ENCODE measurements around the gene BRSK2.

DNA sequence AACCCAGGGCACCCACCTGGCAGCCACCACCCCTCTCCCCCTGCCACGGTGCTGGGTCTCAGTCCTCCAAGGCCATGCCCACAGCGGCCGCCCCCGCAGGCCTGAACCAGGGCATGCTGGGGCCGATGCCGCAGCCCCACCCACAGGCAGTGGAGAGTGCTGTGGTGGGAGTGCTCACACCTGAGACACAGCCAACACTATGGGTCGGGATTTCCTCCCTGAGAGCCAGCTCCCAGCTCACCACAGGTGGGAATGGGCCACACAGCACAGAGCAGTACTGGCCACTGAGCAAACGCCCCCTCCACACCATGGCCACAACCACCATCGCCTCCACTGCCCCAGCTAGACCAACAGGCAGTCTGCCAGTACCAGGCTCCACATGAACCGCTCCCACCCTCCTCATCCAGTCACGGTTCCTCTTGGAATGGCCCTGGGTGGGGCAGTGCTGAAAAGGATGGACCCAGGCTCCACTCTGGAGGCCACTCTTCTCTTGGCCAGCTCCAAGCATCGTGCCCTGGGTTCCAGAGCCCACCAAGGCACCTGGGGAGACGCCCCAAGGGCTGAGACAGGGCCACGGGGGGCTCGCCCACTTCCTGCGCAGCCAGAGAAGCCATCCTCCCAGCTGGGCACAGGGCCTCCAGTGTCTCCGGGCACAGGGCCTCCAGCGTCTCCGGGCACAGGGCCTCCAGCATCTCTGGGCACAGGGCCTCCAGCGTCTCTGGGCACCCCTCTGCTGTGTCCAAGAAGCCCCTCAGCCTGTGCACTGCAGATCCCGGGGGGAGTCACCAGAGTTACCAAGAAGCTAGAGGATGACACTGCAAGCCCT lies 82.7 kb downstream of the BRSK2 start:
- TF ChIP-seq, protein P1, sequence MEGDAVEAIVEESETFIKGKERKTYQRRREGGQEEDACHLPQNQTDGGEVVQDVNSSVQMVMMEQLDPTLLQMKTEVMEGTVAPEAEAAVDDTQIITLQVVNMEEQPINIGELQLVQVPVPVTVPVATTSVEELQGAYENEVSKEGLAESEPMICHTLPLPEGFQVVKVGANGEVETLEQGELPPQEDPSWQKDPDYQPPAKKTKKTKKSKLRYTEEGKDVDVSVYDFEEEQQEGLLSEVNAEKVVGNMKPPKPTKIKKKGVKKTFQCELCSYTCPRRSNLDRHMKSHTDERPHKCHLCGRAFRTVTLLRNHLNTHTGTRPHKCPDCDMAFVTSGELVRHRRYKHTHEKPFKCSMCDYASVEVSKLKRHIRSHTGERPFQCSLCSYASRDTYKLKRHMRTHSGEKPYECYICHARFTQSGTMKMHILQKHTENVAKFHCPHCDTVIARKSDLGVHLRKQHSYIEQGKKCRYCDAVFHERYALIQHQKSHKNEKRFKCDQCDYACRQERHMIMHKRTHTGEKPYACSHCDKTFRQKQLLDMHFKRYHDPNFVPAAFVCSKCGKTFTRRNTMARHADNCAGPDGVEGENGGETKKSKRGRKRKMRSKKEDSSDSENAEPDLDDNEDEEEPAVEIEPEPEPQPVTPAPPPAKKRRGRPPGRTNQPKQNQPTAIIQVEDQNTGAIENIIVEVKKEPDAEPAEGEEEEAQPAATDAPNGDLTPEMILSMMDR (IDR thresholded peaks at IDR 0.05), result no peak
- no peak for TF ChIP-seq POLR2A (IDR thresholded peaks at IDR 0.05)
